Kidney (tissue), 14 donors: ENCODE measurements around the gene MKNK1. TPM values are rescaled to one million over a fixed set of nuclear protein-coding genes. Genes with fewer than 3 reads are reported as not detected.

ENCODE experiments used
- DNase-seq, 5 donors: peaks; one replicate each; pipeline ENCODE4 v3.0.0-alpha.2; 2013 to 2020
- FAIRE-seq: peaks from 2 replicates; lab custom pipeline; 2012; peaks lifted over from hg19 to GRCh38; lab: Jason Lieb, UNC
- H3K27ac ChIP-seq, 2 donors: one replicate each; pipeline ENCODE4 v1.7.0; 2013; ENCODE audit warnings: low read depth in 2 of 2, low read length in 2 of 2, inconsistent platforms in 1 of 2
- H3K27me3 ChIP-seq: one replicate; pipeline ENCODE4 v1.7.1; 2013; ENCODE audit warnings: low read length, inconsistent platforms; ENCODE audit not compliant: control insufficient read depth, insufficient read depth
- H3K36me3 ChIP-seq, 3 donors: one replicate each; pipeline versions ENCODE4 v1.7.0 to v1.7.1; 2013; ENCODE audit warnings: low read length in 3 of 3, control low read depth in 1 of 3, inconsistent platforms in 1 of 3; ENCODE audit not compliant: insufficient read depth in 3 of 3, control insufficient read depth in 2 of 3
- H3K4me1 ChIP-seq, 3 donors: one replicate each; pipeline versions ENCODE4 v1.7.0 to v1.7.1; 2013; ENCODE audit warnings: low read length in 3 of 3, inconsistent platforms in 1 of 3, low read depth in 1 of 3; ENCODE audit not compliant: control insufficient read depth in 2 of 3, insufficient read depth in 2 of 3
- H3K4me3 ChIP-seq, 3 donors: one replicate each; pipeline versions ENCODE4 v1.7.0 to v1.8.1; 2013; ENCODE audit warnings: low read length in 3 of 3, control low read depth in 1 of 3, inconsistent platforms in 1 of 3
- H3K9ac ChIP-seq, 3 donors: one replicate each; pipeline versions ENCODE4 v1.7.0 to v1.7.1; 2013; ENCODE audit warnings: low read length in 3 of 3, control low read depth in 1 of 3, inconsistent platforms in 1 of 3
- H3K9me3 ChIP-seq, 3 donors: one replicate each; pipeline versions ENCODE4 v1.7.0 to v1.7.1; 2013; ENCODE audit warnings: low read length in 3 of 3, control low read depth in 1 of 3, inconsistent platforms in 1 of 3; ENCODE audit not compliant: control insufficient read depth in 2 of 3, insufficient read depth in 1 of 3
- intact Hi-C: fragments of 100-400 bp; cut with DNase I; formaldehyde crosslinking; loops from one replicate; pipeline ENCODE4 v1.11.1; 2022
- polyA plus RNA-seq: library from polyadenylated mRNA; stranded (reverse); fragments of 350-450 nt; fragmentation: Illumina TruSeq; extraction: RNeasy Lipid Tissue Mini Kit (QIAGEN cat#74804); gene quantifications from one replicate; pipeline ENCODE4 v1.2.3, GENCODE V29; 2014; ENCODE audit warnings: low read depth, low replicate concordance; ENCODE audit not compliant: insufficient read depth
- total RNA-seq: library from RNA; stranded (reverse); fragmentation: NEBNext Ultra II Directional; extraction: Animal tissue kit (Norgen Biotek cat#: 25700); gene quantifications from one replicate; pipeline ENCODE4 v1.2.1, GENCODE V29; 2021
- TF ChIP-seq, protein P1 (sequence below): IDR thresholded peaks from 3 replicates; pipeline ENCODE4 v1.5.1; 2012; ENCODE audit warnings: mild to moderate bottlenecking, moderate library complexity, borderline replicate concordance; ENCODE audit not compliant: insufficient read depth; ENCODE audit errors: extremely low read depth
- donor health status: control.
- donor health status: control.
- donor health status: control.
- donor health status: control.
- donor health status: control.
- donor health status: DM: yes; HTN: yes; CAD: no.
- donor health status: Normal renal cell carcinoma (clear cell type).

The MKNK1 gene
- total and polyA plus RNA-seq, 2 donors from 2014 or later: 17.5 to 49.7 TPM

DNA sequence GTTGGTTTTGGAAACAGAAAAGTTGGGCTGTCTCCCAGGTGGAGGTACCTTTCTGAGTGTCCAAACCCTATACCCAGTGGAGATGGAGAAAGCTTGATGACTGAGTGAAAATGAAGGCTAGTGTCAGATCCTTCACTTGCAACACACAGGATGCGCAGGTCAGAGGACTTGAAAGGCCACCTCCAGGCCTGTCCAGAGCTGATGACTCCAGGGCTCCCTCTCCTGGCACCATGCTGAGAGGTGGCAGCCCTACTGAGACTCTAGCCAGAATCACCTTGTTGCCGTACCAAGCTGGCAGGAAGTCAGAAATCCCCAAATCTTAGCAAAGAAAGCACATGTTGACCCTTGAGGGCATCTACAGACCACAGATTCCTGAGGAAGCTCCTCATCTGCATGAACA is 69.0 kb downstream of the MKNK1 start:
- H3K4me3 ChIP-seq: no peak overlapping the region
- no peaks in the 10 kb centered on the region for H3K9me3 ChIP-seq
- H3K4me1 ChIP-seq: peaks cover 0 to 15% (median 11%) of the 10 kb centered on the region in 3 donors
- no peaks in the 10 kb centered on the region for H3K36me3 ChIP-seq
- DNase-seq (peak in 2 of 5 donors; percentile 28 to 55), FAIRE-seq (no peak)
- no peak overlapping the region for H3K9ac ChIP-seq
- TF ChIP-seq, protein P1, sequence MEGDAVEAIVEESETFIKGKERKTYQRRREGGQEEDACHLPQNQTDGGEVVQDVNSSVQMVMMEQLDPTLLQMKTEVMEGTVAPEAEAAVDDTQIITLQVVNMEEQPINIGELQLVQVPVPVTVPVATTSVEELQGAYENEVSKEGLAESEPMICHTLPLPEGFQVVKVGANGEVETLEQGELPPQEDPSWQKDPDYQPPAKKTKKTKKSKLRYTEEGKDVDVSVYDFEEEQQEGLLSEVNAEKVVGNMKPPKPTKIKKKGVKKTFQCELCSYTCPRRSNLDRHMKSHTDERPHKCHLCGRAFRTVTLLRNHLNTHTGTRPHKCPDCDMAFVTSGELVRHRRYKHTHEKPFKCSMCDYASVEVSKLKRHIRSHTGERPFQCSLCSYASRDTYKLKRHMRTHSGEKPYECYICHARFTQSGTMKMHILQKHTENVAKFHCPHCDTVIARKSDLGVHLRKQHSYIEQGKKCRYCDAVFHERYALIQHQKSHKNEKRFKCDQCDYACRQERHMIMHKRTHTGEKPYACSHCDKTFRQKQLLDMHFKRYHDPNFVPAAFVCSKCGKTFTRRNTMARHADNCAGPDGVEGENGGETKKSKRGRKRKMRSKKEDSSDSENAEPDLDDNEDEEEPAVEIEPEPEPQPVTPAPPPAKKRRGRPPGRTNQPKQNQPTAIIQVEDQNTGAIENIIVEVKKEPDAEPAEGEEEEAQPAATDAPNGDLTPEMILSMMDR: peak; percentile 37
- no peak overlapping the region for H3K27ac ChIP-seq
- peaks cover 10% of the 10 kb centered on the region for H3K27me3 ChIP-seq
- intact Hi-C loops: loop anchor here (10.0 kb wide), 1 partner anchor 190 kb away; no protein-coding TSS in a partner anchor

DNA sequence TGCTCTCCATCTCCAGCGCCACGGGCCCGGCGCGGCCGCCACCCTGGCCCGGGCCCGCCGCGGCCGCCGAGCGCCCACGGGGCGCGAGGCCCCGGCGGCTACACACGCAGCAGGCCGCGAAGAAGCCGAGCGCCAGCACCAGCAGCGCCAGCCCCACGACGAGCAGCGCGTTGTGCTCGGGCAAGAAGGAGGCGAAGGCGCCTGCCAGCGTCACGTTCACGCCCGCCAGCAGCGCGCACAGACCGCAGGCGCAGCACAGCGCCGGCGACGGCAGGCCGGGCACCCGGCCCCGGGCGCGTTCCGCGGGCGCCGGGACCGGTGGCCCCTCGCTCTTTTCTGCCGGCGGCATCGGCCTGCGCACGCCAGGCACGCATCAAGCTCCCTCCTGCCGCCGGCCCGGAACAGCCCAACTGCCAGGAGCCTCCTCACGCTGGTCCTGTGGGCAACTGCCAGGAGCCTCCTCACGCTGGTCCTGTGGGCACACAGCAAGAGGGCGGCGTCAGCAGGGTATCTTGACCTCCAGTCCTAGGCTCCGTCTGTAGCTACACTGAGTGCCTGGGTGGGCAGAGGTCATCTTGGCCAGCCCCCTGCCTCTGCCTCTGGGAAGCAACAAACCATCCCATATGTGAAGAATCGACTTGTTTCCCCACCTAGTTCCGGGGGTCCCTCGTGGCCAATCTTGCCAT is 70.7 kb downstream of the MKNK1 start:
- Histone ChIP-seq H3K4me3 (no peak overlapping the region), H3K27ac (no peak overlapping the region), H3K4me1 (peaks cover 0 to 10% (median 10%) of the 10 kb centered on the region in 3 donors), H3K9me3 (no peaks in the 10 kb centered on the region), H3K36me3 (no peaks in the 10 kb centered on the region), H3K9ac (no peak overlapping the region), H3K27me3 (peaks cover 16% of the 10 kb centered on the region)
- DNase-seq: peak in 4 of 5 donors; percentile 25 to 75 (median 46)
- FAIRE-seq: no peak
- TF ChIP-seq, protein P1: no peak
- intact Hi-C loops: loop anchor here (10.0 kb wide), 1 partner anchor 191 kb away; no protein-coding TSS in a partner anchor

GRCh38 chr1:46532498-46533178 is 71.4 kb downstream of the MKNK1 start:
- Histone ChIP-seq H3K9me3 (no peaks in the 10 kb centered on the region), H3K4me1 (peaks cover 0 to 5% (median 4%) of the 10 kb centered on the region in 3 donors), H3K36me3 (no peaks in the 10 kb centered on the region), H3K27me3 (peaks cover 17% of the 10 kb centered on the region), H3K4me3 (no peak overlapping the region), H3K9ac (no peak overlapping the region), H3K27ac (no peak overlapping the region)
- TF ChIP-seq, protein P1: peak; percentile 56
- intact Hi-C loops: loop anchor here (10.0 kb wide), 1 partner anchor 192 kb away; no protein-coding TSS in a partner anchor
- FAIRE-seq (no peak), DNase-seq (peak; percentile 71 to 85 (median 78))
